Glomerular visceral epithelial cell (primary cell): Measurements from ENCODE around the gene ANXA7.
A peak's percentile ranks its signal among the peaks of the same experiment; 100 is the strongest.

Experiments used
- DNase-seq: peaks from one replicate; pipeline ENCODE4 v3.0.0-alpha.2; 2016; ENCODE audit errors: extremely low spot score

ANXA7 gene

GRCh38 chr10:73413528-73414229 is at the start of gene ANXA7:
Gene ANXA7 (minus strand): TSS chr10:73414058. CDS start chr10:73400856, 13,202 bp downstream.
- DNase-seq = peak; percentile 90

GRCh38 chr10:73460897-73461296 is 47.0 kb upstream of the ANXA7 start:
- DNase-seq = no peak

GRCh38 chr10:73459683-73460314 is 45.9 kb upstream of the ANXA7 start:
- DNase-seq = no peak

- DNase-seq = no peak
Observed at GRCh38 chr10:73456187-73456890, 42.5 kb upstream of the ANXA7 start.

- no peak for DNase-seq
Observed at GRCh38 chr10:73449113-73449512, 35.3 kb upstream of the ANXA7 start.

- DNase-seq = no peak
Observed at GRCh38 chr10:73448384-73448783, 34.5 kb upstream of the ANXA7 start.

- DNase-seq = no peak
Observed at GRCh38 chr10:73446926-73447325, 33.1 kb upstream of the ANXA7 start.

- no peak for DNase-seq
Observed at GRCh38 chr10:73444457-73444856, 30.6 kb upstream of the ANXA7 start.

- DNase-seq = peak; percentile 51
Observed at GRCh38 chr10:73439605-73440312, 25.9 kb upstream of the ANXA7 start.

GRCh38 chr10:73439055-73439454 is 25.2 kb upstream of the ANXA7 start:
- no peak for DNase-seq

- no peak for DNase-seq
Observed at GRCh38 chr10:73433538-73433867, 19.6 kb upstream of the ANXA7 start, which contains the start of gene MSS51. Gene MSS51 (minus strand): TSS chr10:73433561. CDS start chr10:73428284, 5,277 bp downstream.

GRCh38 chr10:73432646-73433537 is 19.0 kb upstream of the ANXA7 start:
- no peak for DNase-seq

- DNase-seq = no peak
Observed at GRCh38 chr10:73426318-73426717, 12.5 kb upstream of the ANXA7 start.

GRCh38 chr10:73424478-73424877 is 10.6 kb upstream of the ANXA7 start:
- no peak for DNase-seq

GRCh38 chr10:73423309-73423708 is 9.5 kb upstream of the ANXA7 start:
- DNase-seq = no peak

- DNase-seq = no peak
Observed at GRCh38 chr10:73416571-73416970, 2.7 kb upstream of the ANXA7 start.

GRCh38 chr10:73414230-73414945 is 530 bp upstream of the ANXA7 start:
- DNase-seq = no peak

- peak; percentile 46 for DNase-seq
Observed at GRCh38 chr10:73413108-73413527, 740 bp downstream of the ANXA7 start.

GRCh38 chr10:73410897-73411296 is 3.0 kb downstream of the ANXA7 start:
- no peak for DNase-seq

GRCh38 chr10:73408978-73409521 is 4.8 kb downstream of the ANXA7 start:
- DNase-seq = no peak
